OCI-LY7 (cell line): ENCODE data around the gene TOM1L2. TPM values are rescaled to one million over a fixed set of nuclear protein-coding genes. Genes with fewer than 3 reads are reported as not detected.

Experiments
- BruUV-seq: library from RNA; stranded (reverse); fragments of 400-500 nt; replicated peaks from 2 replicates; lab custom pipeline; 2021; lab: Mats Ljungman, UMichigan
- CTCF ChIA-PET: fragments of 300-600 bp; sonication (Branson Sonifier 250); formaldehyde crosslinking; loops from one replicate; lab custom pipeline; 2022; ENCODE audit warnings: antibody characterized with exemption; ENCODE audit not compliant: unreplicated experiment; lab: Charles Lee
- POLR2A ChIA-PET: fragments of 300-600 bp; sonication (Branson Sonifier 250); formaldehyde crosslinking; loops from one replicate; lab custom pipeline; 2022; ENCODE audit warnings: antibody characterized with exemption; lab: Charles Lee
- DNase-seq: peaks from one replicate; pipeline ENCODE4 v3.0.0-alpha.2; 2015; ENCODE audit warnings: low spot score
- H2AFZ ChIP-seq: fragments of 200-600 bp; sonication (generic), shearing (Covaris generic); 2 replicates; pipeline ENCODE4 v1.6.1; 2014; ENCODE audit warnings: mild to moderate bottlenecking, antibody characterized with exemption, low read length, moderate library complexity
- H3K27ac ChIP-seq: fragments of 200-600 bp; sonication (generic); 2 replicates; pipeline ENCODE4 v1.5.1; 2014; ENCODE audit warnings: mixed run types, low read depth, mild to moderate bottlenecking, moderate library complexity, low read length, inconsistent platforms; ENCODE audit not compliant: poor library complexity, severe bottlenecking
- H3K36me3 ChIP-seq: fragments of 200-600 bp; sonication (generic); 2 replicates; pipeline ENCODE4 v1.6.1; 2014; ENCODE audit warnings: mild to moderate bottlenecking, antibody characterized with exemption, low read length, moderate library complexity, mixed read lengths; ENCODE audit not compliant: insufficient read depth
- H3K4me1 ChIP-seq: fragments of 200-600 bp; sonication (generic); 2 replicates; pipeline ENCODE4 v1.5.1; 2014; ENCODE audit warnings: mild to moderate bottlenecking, low read length; ENCODE audit not compliant: insufficient read depth, poor library complexity, severe bottlenecking
- H3K4me2 ChIP-seq: fragments of 200-600 bp; sonication (generic); 2 replicates; pipeline ENCODE4 v1.6.1; 2014; ENCODE audit warnings: mild to moderate bottlenecking, low read length
- H3K4me3 ChIP-seq: fragments of 200-600 bp; sonication (generic); 2 replicates; pipeline ENCODE4 v1.5.1; 2014; ENCODE audit warnings: mild to moderate bottlenecking, low read depth, low read length; ENCODE audit not compliant: poor library complexity, severe bottlenecking
- H3K79me2 ChIP-seq: fragments of 200-600 bp; sonication (generic); 2 replicates; pipeline ENCODE4 v1.6.1; 2016; ENCODE audit warnings: low read depth, mild to moderate bottlenecking, low read length, moderate library complexity, mixed read lengths; ENCODE audit not compliant: insufficient read depth
- H3K9me2 ChIP-seq: fragments of 200-600 bp; sonication (generic); 2 replicates; pipeline ENCODE4 v1.6.1; 2016; ENCODE audit warnings: mild to moderate bottlenecking, low read length, mixed read lengths; ENCODE audit not compliant: insufficient read depth
- H3K9me3 ChIP-seq: fragments of 200-600 bp; sonication (generic); 2 replicates; pipeline ENCODE4 v1.6.1; 2014; ENCODE audit warnings: mild to moderate bottlenecking, mixed run types, low read length, mixed read lengths
- H4K20me1 ChIP-seq: fragments of 200-600 bp; sonication (generic); 2 replicates; pipeline ENCODE4 v1.6.1; 2014; ENCODE audit warnings: mild to moderate bottlenecking, antibody characterized with exemption, low read length, moderate library complexity, mixed read lengths; ENCODE audit not compliant: insufficient read depth
- EZH2phosphoT487 ChIP-seq: fragments of 200-600 bp; sonication (generic); IDR thresholded peaks from 2 replicates; pipeline ENCODE4 v1.6.1; 2018; ENCODE audit warnings: low read depth, borderline replicate concordance, mild to moderate bottlenecking, mixed run types, antibody characterized with exemption, low read length, moderate library complexity, mixed read lengths
- intact Hi-C: fragments of 100-400 bp; cut with micrococcal nuclease; formaldehyde crosslinking; loops from one replicate; pipeline ENCODE4 v1.10.0; 2022; ENCODE audit not compliant: unreplicated experiment
- total RNA-seq, 2 experiments: library from RNA; depleted of rRNA in 1 of 2; stranded (reverse); fragments of >200 nt in 1 of 2; shearing (Covaris generic) in 1 of 2; gene quantifications; 2 replicates each; pipeline ENCODE4 v1.2.3, GENCODE V29; 2014 to 2022
- TF ChIP-seq, protein P1 (sequence below): fragments of 200-600 bp; sonication (generic); conservative IDR thresholded peaks from 2 replicates; pipeline ENCODE4 v1.5.1; 2014; ENCODE audit warnings: mild to moderate bottlenecking, antibody characterized with exemption, low read length, moderate library complexity, mixed read lengths

Gene TOM1L2
- total RNA-seq, 2 experiments from 2014 or later: 4.9 to 14.3 TPM

DNA sequence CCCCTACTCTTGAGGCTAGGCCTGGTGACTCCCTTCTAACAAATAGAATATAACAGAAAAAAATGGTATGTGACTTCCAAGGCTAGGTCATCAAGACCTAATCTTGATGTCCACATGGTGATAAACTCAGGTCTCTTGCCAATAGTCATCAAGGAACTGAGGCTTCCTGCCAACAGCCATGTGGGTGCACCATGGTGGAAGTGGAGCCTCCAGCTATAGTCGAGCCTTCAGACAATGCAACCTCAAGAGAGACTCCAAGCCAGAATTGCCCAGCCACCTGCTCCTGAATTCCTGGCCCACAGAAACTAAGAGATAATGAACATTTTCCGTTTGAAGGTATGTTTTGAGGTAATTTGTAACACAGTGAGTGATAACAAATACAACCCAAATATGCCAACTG lies 79.5 kb downstream of the TOM1L2 start:
- Histone ChIP-seq H4K20me1 (no peaks in the 10 kb centered on the region), H3K9me2 (no peaks in the 10 kb centered on the region), H3K4me3 (no peak overlapping the region), H3K4me1 (peaks cover 17% of the 10 kb centered on the region), H3K4me2 (no peak overlapping the region), H2AFZ (no peak overlapping the region), H3K27ac (no peak overlapping the region), H3K9me3 (no peaks in the 10 kb centered on the region), H3K79me2 (no peaks in the 10 kb centered on the region), H3K36me3 (no peaks in the 10 kb centered on the region)
- ChIA-PET POLR2A (no interaction called here), CTCF (interaction anchor here (0.6 kb wide), 1 partner anchor 256 kb away, joined by 3 read pairs; no protein-coding TSS in a partner anchor)
- TF ChIP-seq, protein P1, sequence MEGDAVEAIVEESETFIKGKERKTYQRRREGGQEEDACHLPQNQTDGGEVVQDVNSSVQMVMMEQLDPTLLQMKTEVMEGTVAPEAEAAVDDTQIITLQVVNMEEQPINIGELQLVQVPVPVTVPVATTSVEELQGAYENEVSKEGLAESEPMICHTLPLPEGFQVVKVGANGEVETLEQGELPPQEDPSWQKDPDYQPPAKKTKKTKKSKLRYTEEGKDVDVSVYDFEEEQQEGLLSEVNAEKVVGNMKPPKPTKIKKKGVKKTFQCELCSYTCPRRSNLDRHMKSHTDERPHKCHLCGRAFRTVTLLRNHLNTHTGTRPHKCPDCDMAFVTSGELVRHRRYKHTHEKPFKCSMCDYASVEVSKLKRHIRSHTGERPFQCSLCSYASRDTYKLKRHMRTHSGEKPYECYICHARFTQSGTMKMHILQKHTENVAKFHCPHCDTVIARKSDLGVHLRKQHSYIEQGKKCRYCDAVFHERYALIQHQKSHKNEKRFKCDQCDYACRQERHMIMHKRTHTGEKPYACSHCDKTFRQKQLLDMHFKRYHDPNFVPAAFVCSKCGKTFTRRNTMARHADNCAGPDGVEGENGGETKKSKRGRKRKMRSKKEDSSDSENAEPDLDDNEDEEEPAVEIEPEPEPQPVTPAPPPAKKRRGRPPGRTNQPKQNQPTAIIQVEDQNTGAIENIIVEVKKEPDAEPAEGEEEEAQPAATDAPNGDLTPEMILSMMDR: no peak
- no peak for TF ChIP-seq EZH2phosphoT487
- DNase-seq: no peak
- intact Hi-C loops: no loop called here
- BruUV-seq: no TSS peak

DNA sequence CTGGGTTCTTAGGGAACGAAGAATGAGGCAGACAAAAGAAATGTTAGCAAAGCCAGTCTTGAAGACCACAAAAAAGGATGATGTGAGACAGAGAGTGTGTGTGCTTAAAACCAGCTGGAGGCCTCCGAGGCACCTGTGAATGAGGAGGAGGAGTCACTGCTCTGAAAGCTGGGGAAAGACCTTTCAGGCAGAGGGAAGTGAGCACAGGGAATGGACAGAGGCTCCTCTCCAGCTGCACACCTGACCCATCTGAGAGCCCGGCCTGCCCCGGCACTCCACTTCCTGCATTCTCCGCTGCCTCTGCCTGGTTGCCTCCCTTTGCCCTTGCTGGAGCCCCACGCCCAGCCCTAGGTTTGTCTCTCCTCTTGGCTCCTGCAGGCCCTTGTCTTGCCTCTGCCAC lies 80.2 kb downstream of the TOM1L2 start:
- ChIA-PET CTCF (interaction anchor here (1.7 kb wide), 1 partner anchor 27 kb away, joined by 6 read pairs; no protein-coding TSS in a partner anchor), POLR2A (no interaction called here)
- no peak for DNase-seq
- no peaks in the 10 kb centered on the region for H3K9me2 ChIP-seq
- no TSS peak for BruUV-seq
- H3K79me2 ChIP-seq: no peaks in the 10 kb centered on the region
- H3K4me2 ChIP-seq: no peak overlapping the region
- no peak overlapping the region for H3K27ac ChIP-seq
- no peak overlapping the region for H2AFZ ChIP-seq
- H3K4me3 ChIP-seq: no peak overlapping the region
- intact Hi-C loops: no loop called here
- H3K36me3 ChIP-seq: no peaks in the 10 kb centered on the region
- TF ChIP-seq, protein P1: no peak
- no peak for TF ChIP-seq EZH2phosphoT487
- H3K9me3 ChIP-seq: no peaks in the 10 kb centered on the region
- no peaks in the 10 kb centered on the region for H4K20me1 ChIP-seq
- H3K4me1 ChIP-seq: peaks cover 10% of the 10 kb centered on the region
